ENCODE data around the gene VAMP3.

VAMP3 gene

GRCh38 chr1:7813677-7814373, 42.7 kb downstream of the VAMP3 start:
- DNase-seq (ENCODE audit: low spot score) = no peak

- no peak for DNase-seq (ENCODE audit: low spot score)
Measured at GRCh38 chr1:7821282-7821681, 50.2 kb downstream of the VAMP3 start.

GRCh38 chr1:7824701-7825100, 53.6 kb downstream of the VAMP3 start:
- no peak for DNase-seq (ENCODE audit: low spot score)

GRCh38 chr1:7826363-7826762, 55.3 kb downstream of the VAMP3 start:
- DNase-seq (ENCODE audit: low spot score) = no peak

GRCh38 chr1:7827126-7827955, 56.2 kb downstream of the VAMP3 start:
- DNase-seq (ENCODE audit: low spot score) = no peak
